ENCODE results near the gene EVI2A. TPM values are rescaled to one million over a fixed set of nuclear protein-coding genes. Genes with fewer than 3 reads are reported as not detected.

The EVI2A gene
- total RNA-seq, 1 donor from 2014 or later = 45.2 TPM

GRCh38 chr17:31273516-31273915 is 47.9 kb downstream of the EVI2A start:
- no peak for TF ChIP-seq CTCF (IDR thresholded peaks at IDR 0.05)
- H3K27me3 ChIP-seq (ENCODE audit: low read depth) = no peaks in the 10 kb centered on the region
- no peaks in the 10 kb centered on the region for H3K9me3 ChIP-seq
- peaks cover 25% of the 10 kb centered on the region for H3K36me3 ChIP-seq
- H3K4me1 ChIP-seq = peaks cover 34% of the 10 kb centered on the region
- peak overlapping the region; percentile 44 for H3K27ac ChIP-seq
- intact Hi-C loops (cut with DNase I) = no loop called here
- DNase-seq (no peak), ATAC-seq (no peak)
- H3K4me3 ChIP-seq = peak overlapping the region; percentile 18

- Histone ChIP-seq H3K27ac (no peak overlapping the region), H3K9me3 (no peaks in the 10 kb centered on the region), H3K4me3 (peak overlapping the region; percentile 11), H3K4me1 (peaks cover 34% of the 10 kb centered on the region), H3K27me3 (ENCODE audit: low read depth) (no peaks in the 10 kb centered on the region), H3K36me3 (peaks cover 22% of the 10 kb centered on the region)
- ATAC-seq = no peak
- no peak for DNase-seq
- intact Hi-C loops (cut with DNase I) = no loop called here
- no peak for TF ChIP-seq CTCF (IDR thresholded peaks at IDR 0.05)
These were observed 48.6 kb downstream of the EVI2A start for GRCh38 chr17:31272803-31273202.

GRCh38 chr17:31272236-31272635 is 49.2 kb downstream of the EVI2A start:
- no peak overlapping the region for H3K27ac ChIP-seq
- no peaks in the 10 kb centered on the region for H3K27me3 ChIP-seq (ENCODE audit: low read depth)
- DNase-seq (no peak), ATAC-seq (no peak)
- intact Hi-C loops (cut with DNase I) = no loop called here
- H3K9me3 ChIP-seq = no peaks in the 10 kb centered on the region
- no peak overlapping the region for H3K4me3 ChIP-seq
- peaks cover 21% of the 10 kb centered on the region for H3K36me3 ChIP-seq
- no peak for TF ChIP-seq CTCF (IDR thresholded peaks at IDR 0.05)
- H3K4me1 ChIP-seq = peaks cover 34% of the 10 kb centered on the region

DNA sequence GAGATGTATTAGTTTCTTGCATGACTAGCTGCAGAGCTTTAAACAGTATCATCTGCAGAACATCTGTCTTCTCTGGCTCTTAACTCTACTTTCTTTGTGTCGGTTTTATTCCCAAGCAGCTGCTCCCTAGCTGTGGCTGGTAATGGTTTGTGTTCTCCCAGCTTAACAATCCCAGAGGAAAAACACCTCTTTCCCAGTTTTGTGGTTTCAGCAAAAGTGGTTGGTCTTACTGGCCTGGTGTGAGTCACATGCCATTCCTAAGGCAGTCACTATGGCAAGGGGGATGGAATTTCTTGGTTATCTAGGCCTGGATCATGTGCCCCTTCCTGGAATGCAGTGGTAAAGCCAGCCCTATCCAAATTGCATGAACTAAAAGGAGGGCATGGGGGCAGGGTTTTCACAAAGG is 51.8 kb downstream of the EVI2A start:
- DNase-seq (no peak), ATAC-seq (peak; percentile 65 to 82)
- Histone ChIP-seq H3K36me3 (peaks cover 36% of the 10 kb centered on the region), H3K4me1 (peaks cover 27% of the 10 kb centered on the region), H3K27me3 (ENCODE audit: low read depth) (no peaks in the 10 kb centered on the region), H3K9me3 (no peaks in the 10 kb centered on the region), H3K4me3 (no peak overlapping the region), H3K27ac (no peak overlapping the region)
- TF ChIP-seq CTCF (IDR thresholded peaks at IDR 0.05) = no peak
- intact Hi-C loops (cut with DNase I) = no loop called here

DNA sequence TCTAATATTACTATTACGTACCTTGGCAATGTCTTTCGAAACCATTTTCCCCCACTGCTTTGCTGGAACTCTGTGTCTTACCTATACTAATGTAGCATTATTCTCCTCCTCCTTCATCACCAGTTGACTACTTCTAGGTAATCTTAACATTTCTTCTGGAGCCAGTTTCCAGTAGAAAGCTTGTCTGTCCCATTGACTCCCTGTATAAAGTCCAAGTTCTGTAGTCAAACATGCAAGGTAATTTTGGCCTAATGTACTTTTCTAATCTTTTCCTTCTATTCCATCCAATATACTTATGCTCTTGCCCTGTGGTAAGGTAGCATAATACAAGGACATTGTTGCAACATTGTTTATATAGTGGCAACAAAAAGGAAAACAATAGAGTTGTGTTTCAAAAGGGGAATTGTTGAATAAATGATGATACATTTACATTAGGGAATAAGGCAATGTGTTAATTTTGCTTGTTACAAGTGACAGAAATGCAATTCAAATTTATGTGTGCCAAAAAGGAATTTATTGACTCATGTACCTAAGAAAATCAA is 52.3 kb downstream of the EVI2A start:
- intact Hi-C loops (cut with DNase I) = no loop called here
- no peak overlapping the region for H3K4me3 ChIP-seq
- ATAC-seq (no peak), DNase-seq (no peak)
- no peak overlapping the region for H3K27ac ChIP-seq
- H3K36me3 ChIP-seq = peaks cover 36% of the 10 kb centered on the region
- H3K9me3 ChIP-seq = no peaks in the 10 kb centered on the region
- peaks cover 22% of the 10 kb centered on the region for H3K4me1 ChIP-seq
- TF ChIP-seq CTCF (IDR thresholded peaks at IDR 0.05) = no peak
- no peaks in the 10 kb centered on the region for H3K27me3 ChIP-seq (ENCODE audit: low read depth)

Other genes with a start within 250 kb of the EVI2A start
- gene NF1, start 226.6 kb downstream of the EVI2A start, total RNA-seq = 53.1 TPM
- 12.4 TPM for gene OMG, start 24.4 kb downstream of the EVI2A start, total RNA-seq
- gene EVI2B, start 7.6 kb downstream of the EVI2A start, total RNA-seq = 130 TPM
- gene RAB11FIP4, start 70.1 kb upstream of the EVI2A start, total RNA-seq = 15.7 TPM